ENCODE results near the gene CHRD. TPM values are rescaled to one million over a fixed set of nuclear protein-coding genes. Genes with fewer than 3 reads are reported as not detected.

CHRD gene
- total RNA-seq (2021) = 1.8 and 1.9 TPM in 2 replicates
- long read RNA-seq, partial matches to known transcripts = 0 of 1 reads
- long read RNA-seq, other reads (novel, unspliced or antisense) = 1 of 1 reads

DNA sequence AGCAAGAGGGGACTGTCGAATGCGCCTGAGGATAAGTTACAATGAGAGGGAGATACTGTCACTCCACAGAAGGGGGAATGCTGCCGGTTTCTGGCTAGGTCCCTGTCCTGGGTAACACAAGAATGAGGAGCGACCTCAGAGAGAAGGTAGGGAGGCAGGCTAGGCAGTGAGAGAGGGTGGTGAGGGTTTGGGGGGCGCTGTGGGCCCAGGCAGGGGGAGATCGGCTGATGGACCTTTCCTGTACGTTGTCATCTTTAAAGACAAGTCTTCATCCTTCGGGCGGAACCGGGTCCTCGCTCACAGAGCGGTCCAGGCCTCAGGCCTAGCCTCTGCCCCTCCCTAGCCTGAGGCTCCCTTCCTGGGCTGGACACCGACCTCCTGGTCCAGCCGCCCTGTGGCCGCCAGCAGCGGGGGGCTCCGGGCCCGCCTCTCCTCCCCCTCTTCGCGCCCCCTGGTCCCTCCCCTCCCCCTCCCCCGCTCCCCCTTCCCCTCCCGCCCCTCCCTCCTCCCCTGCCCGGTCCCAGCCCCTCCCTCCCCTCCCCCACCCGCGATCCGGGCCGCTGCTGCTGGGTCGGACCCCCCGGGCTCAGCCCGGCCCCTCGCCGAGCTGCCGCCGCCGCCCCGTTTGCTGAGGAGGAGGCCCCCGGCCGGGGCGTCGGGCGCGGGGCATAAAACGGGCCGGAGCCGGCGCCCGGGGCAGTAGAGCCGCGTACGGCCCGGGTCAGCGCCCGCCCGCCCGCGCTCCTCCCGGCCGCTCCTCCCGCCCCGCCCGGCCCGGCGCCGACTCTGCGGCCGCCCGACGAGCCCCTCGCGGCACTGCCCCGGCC is at the start of gene CHRD:
Gene CHRD, plus strand, starts transcription at position 697 of the 827 bp plus-strand sequence. CDS start 265 bp downstream, outside the sequence.
- Histone ChIP-seq H3T11ph (ENCODE audit: low read length) (no peak within 1 kb of the TSS), H2AK5ac (ENCODE audit: insufficient read length, low read length) (no peak within 1 kb of the TSS), H3K23me2 (ENCODE audit: insufficient read length, low read depth, low read length, poor library complexity, severe bottlenecking) (peaks cover 9% of the 10 kb centered on the region), H3K14ac (ENCODE audit: insufficient read depth, low read length) (no peak within 1 kb of the TSS), H3K56ac (ENCODE audit: insufficient read length, low read depth, low read length) (no peak within 1 kb of the TSS), H4K8ac (replicated peaks; ENCODE audit: insufficient read length, low read depth, low read length) (no peak within 1 kb of the TSS), H3K27ac (ENCODE audit: insufficient read length, low read depth, low read length) (no peak within 1 kb of the TSS), H4K5ac (ENCODE audit: insufficient read length, low read depth, low read length) (no peak within 1 kb of the TSS), H3K4me2 (ENCODE audit: insufficient read depth, insufficient read length, low read length) (peak within 1 kb of the TSS; percentile 80), H3K23ac (ENCODE audit: insufficient read length, low read depth, low read length) (no peak within 1 kb of the TSS), H2BK5ac (ENCODE audit: insufficient read length, low read length) (no peak within 1 kb of the TSS), H3K79me2 (ENCODE audit: insufficient read depth, low read length) (no peaks in the 10 kb centered on the region), H2BK12ac (ENCODE audit: insufficient read length, low read depth, low read length) (no peak within 1 kb of the TSS), H3K79me1 (ENCODE audit: insufficient read depth, low read depth, low read length, poor library complexity, severe bottlenecking) (no peaks in the 10 kb centered on the region), H4K20me1 (ENCODE audit: control insufficient read depth, insufficient read depth, insufficient read length) (peaks cover 2% of the 10 kb centered on the region), H3K9ac (ENCODE audit: extremely low read depth, insufficient read length, low read length) (no peak within 1 kb of the TSS), H2BK20ac (ENCODE audit: low read depth, low read length, poor library complexity, severe bottlenecking) (no peak within 1 kb of the TSS), H3K9me3 (ENCODE audit: control insufficient read depth, low read depth, low read length) (no peaks in the 10 kb centered on the region), H2AFZ (ENCODE audit: low read length) (no peak within 1 kb of the TSS), H3K4ac (ENCODE audit: low read depth, low read length) (no peak within 1 kb of the TSS), H4K91ac (ENCODE audit: insufficient read length, low read depth, low read length) (no peak within 1 kb of the TSS), H3K27me3 (ENCODE audit: insufficient read depth, low read length) (peaks cover 33% of the 10 kb centered on the region), H3K18ac (ENCODE audit: insufficient read length, low read depth, low read length) (no peak within 1 kb of the TSS), H2BK15ac (ENCODE audit: low read depth, low read length) (no peak within 1 kb of the TSS), H2BK120ac (ENCODE audit: low read depth, low read length, poor library complexity, severe bottlenecking) (no peak within 1 kb of the TSS), H3K4me1 (ENCODE audit: insufficient read depth, low read length) (peaks cover 9% of the 10 kb centered on the region; the same call in 1 of the 2 replicates)
- peaks cover 0 to 3% of the 10 kb centered on the region in 2 experiments; a peak in 2 of 5 replicates for H3K9me3 Mint-ChIP-seq
- peaks cover 90% of the 10 kb centered on the region for H3K27me3 Mint-ChIP-seq (ENCODE audit: low read depth)
- TF ChIP-seq, protein P1, sequence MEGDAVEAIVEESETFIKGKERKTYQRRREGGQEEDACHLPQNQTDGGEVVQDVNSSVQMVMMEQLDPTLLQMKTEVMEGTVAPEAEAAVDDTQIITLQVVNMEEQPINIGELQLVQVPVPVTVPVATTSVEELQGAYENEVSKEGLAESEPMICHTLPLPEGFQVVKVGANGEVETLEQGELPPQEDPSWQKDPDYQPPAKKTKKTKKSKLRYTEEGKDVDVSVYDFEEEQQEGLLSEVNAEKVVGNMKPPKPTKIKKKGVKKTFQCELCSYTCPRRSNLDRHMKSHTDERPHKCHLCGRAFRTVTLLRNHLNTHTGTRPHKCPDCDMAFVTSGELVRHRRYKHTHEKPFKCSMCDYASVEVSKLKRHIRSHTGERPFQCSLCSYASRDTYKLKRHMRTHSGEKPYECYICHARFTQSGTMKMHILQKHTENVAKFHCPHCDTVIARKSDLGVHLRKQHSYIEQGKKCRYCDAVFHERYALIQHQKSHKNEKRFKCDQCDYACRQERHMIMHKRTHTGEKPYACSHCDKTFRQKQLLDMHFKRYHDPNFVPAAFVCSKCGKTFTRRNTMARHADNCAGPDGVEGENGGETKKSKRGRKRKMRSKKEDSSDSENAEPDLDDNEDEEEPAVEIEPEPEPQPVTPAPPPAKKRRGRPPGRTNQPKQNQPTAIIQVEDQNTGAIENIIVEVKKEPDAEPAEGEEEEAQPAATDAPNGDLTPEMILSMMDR (conservative IDR thresholded peaks at IDR 0.05) = no peak
- no peak within 1 kb of the TSS; a peak in 1 of 7 replicates for H3K27ac Mint-ChIP-seq
- H3K36me3 Mint-ChIP-seq (ENCODE audit: insufficient read depth in 1 of 3, low read depth in 3 of 3) = no peaks in the 10 kb centered on the region
- DNase-seq = no peak
- no CpG with 5 or more reads among the region's 71 CpGs for WGBS (ENCODE audit: extremely low coverage, insufficient read length, low lambda C conversion rate)
- H3K4me1 Mint-ChIP-seq = peaks cover 38 to 39% of the 10 kb centered on the region in 2 experiments
- H3K4me3 Mint-ChIP-seq = peak within 1 kb of the TSS; percentile 66 to 83
